ENCODE measurements around the gene LRP2. TPM values are rescaled to one million over a fixed set of nuclear protein-coding genes. Genes with fewer than 3 reads are reported as not detected.

LRP2 gene
- polyA plus RNA-seq, 2 of the 4 experiments (the other 2 are of a cell fraction): 0.04 TPM; not detected in 1

DNA sequence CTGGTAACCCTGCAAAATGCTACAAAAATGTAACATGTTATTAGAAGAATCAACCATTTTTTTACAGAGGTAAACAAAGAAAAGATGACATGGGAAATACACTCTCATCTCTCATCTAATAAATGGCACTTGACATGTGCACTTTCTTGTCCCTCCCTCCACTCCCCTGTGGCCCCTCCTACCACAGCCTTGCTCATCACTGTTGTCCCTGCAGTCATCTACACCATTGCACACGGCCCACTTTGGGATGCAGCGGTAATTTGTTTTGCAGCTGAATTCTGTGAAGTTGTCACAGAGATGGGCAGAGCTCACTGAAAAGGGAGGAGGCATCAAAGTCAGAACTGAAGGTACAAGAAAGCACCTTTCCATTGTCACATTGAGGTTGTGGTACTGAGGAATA lies 189.4 kb downstream of the LRP2 start:
- H3K4me3 ChIP-seq: no peak overlapping the region
- H3K27ac ChIP-seq: no peak overlapping the region
- WGBS (ENCODE audit: missing lambda C conversion rate): 28% methylated on average over 2 of the region's 2 CpGs
- H3K4me2 ChIP-seq: no peak overlapping the region
- TF ChIP-seq NPAS2 (CRISPR knock-in tag; IDR thresholded peaks at IDR 0.05; ENCODE audit: borderline replicate concordance): no peak
- TF ChIP-seq NR3C1 (IDR thresholded peaks at IDR 0.05): no peak
- TF ChIP-seq TP53 (CRISPR knock-in tag; IDR thresholded peaks at IDR 0.05): no peak
- TF ChIP-seq, protein P1, sequence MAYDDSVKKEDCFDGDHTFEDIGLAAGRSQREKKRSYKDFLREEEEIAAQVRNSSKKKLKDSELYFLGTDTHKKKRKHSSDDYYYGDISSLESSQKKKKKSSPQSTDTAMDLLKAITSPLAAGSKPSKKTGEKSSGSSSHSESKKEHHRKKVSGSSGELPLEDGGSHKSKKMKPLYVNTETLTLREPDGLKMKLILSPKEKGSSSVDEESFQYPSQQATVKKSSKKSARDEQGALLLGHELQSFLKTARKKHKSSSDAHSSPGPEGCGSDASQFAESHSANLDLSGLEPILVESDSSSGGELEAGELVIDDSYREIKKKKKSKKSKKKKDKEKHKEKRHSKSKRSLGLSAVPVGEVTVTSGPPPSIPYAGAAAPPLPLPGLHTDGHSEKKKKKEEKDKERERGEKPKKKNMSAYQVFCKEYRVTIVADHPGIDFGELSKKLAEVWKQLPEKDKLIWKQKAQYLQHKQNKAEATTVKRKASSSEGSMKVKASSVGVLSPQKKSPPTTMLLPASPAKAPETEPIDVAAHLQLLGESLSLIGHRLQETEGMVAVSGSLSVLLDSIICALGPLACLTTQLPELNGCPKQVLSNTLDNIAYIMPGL (CRISPR knock-in tag; IDR thresholded peaks at IDR 0.05; ENCODE audit: borderline replicate concordance): no peak
- no peak for TF ChIP-seq HOXB5 (CRISPR knock-in tag; IDR thresholded peaks at IDR 0.05)
- no peak for TF ChIP-seq HEYL (CRISPR knock-in tag; IDR thresholded peaks at IDR 0.05)
- TF ChIP-seq RCOR1 (IDR thresholded peaks at IDR 0.05; ENCODE audit: low read depth, low read length): no peak
- TF ChIP-seq, protein P2, sequence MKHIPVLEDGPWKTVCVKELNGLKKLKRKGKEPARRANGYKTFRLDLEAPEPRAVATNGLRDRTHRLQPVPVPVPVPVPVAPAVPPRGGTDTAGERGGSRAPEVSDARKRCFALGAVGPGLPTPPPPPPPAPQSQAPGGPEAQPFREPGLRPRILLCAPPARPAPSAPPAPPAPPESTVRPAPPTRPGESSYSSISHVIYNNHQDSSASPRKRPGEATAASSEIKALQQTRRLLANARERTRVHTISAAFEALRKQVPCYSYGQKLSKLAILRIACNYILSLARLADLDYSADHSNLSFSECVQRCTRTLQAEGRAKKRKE (CRISPR knock-in tag; IDR thresholded peaks at IDR 0.05; ENCODE audit: low read depth): no peak
- TF ChIP-seq MYC (IDR thresholded peaks at IDR 0.05; ENCODE audit: borderline replicate concordance, low read length): no peak
- no peak for TF ChIP-seq POLR2AphosphoS2 (conservative IDR thresholded peaks at IDR 0.05; ENCODE audit: low read length)
- TF ChIP-seq PHF8 (IDR thresholded peaks at IDR 0.05; ENCODE audit: borderline replicate concordance, low read depth): no peak
- no peak for TF ChIP-seq KDM1A (IDR thresholded peaks at IDR 0.05; ENCODE audit: low read depth)
- TF ChIP-seq, protein P3, sequence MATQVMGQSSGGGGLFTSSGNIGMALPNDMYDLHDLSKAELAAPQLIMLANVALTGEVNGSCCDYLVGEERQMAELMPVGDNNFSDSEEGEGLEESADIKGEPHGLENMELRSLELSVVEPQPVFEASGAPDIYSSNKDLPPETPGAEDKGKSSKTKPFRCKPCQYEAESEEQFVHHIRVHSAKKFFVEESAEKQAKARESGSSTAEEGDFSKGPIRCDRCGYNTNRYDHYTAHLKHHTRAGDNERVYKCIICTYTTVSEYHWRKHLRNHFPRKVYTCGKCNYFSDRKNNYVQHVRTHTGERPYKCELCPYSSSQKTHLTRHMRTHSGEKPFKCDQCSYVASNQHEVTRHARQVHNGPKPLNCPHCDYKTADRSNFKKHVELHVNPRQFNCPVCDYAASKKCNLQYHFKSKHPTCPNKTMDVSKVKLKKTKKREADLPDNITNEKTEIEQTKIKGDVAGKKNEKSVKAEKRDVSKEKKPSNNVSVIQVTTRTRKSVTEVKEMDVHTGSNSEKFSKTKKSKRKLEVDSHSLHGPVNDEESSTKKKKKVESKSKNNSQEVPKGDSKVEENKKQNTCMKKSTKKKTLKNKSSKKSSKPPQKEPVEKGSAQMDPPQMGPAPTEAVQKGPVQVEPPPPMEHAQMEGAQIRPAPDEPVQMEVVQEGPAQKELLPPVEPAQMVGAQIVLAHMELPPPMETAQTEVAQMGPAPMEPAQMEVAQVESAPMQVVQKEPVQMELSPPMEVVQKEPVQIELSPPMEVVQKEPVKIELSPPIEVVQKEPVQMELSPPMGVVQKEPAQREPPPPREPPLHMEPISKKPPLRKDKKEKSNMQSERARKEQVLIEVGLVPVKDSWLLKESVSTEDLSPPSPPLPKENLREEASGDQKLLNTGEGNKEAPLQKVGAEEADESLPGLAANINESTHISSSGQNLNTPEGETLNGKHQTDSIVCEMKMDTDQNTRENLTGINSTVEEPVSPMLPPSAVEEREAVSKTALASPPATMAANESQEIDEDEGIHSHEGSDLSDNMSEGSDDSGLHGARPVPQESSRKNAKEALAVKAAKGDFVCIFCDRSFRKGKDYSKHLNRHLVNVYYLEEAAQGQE (IDR thresholded peaks at IDR 0.05): no peak
- no peak for TF ChIP-seq JUN (IDR thresholded peaks at IDR 0.05)
- no peak for TF ChIP-seq ESRRA (IDR thresholded peaks at IDR 0.05; ENCODE audit: borderline replicate concordance, low read length)
- no peak for TF ChIP-seq CHD2 (IDR thresholded peaks at IDR 0.05; ENCODE audit: low read length, partially characterized antibody)
- TF ChIP-seq HOXA7 (CRISPR knock-in tag; IDR thresholded peaks at IDR 0.05): no peak
- TF ChIP-seq, protein P4, sequence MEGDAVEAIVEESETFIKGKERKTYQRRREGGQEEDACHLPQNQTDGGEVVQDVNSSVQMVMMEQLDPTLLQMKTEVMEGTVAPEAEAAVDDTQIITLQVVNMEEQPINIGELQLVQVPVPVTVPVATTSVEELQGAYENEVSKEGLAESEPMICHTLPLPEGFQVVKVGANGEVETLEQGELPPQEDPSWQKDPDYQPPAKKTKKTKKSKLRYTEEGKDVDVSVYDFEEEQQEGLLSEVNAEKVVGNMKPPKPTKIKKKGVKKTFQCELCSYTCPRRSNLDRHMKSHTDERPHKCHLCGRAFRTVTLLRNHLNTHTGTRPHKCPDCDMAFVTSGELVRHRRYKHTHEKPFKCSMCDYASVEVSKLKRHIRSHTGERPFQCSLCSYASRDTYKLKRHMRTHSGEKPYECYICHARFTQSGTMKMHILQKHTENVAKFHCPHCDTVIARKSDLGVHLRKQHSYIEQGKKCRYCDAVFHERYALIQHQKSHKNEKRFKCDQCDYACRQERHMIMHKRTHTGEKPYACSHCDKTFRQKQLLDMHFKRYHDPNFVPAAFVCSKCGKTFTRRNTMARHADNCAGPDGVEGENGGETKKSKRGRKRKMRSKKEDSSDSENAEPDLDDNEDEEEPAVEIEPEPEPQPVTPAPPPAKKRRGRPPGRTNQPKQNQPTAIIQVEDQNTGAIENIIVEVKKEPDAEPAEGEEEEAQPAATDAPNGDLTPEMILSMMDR (IDR thresholded peaks at IDR 0.05): no peak
- no peak for FAIRE-seq
- no peaks in the 10 kb centered on the region for H3K4me1 ChIP-seq
- no peak for ATAC-seq
- DNase-seq (ENCODE audit: low read depth in 1 of 2, low spot score in 1 of 2): no peak
- CTCF ChIA-PET: interaction anchor here (1.5 kb wide), 1 partner anchor 10 kb away, joined by 3 read pairs; no protein-coding TSS in a partner anchor
- POLR2A ChIA-PET: no interaction called here
- H3K9me3 ChIP-seq: no peaks in the 10 kb centered on the region

DNA sequence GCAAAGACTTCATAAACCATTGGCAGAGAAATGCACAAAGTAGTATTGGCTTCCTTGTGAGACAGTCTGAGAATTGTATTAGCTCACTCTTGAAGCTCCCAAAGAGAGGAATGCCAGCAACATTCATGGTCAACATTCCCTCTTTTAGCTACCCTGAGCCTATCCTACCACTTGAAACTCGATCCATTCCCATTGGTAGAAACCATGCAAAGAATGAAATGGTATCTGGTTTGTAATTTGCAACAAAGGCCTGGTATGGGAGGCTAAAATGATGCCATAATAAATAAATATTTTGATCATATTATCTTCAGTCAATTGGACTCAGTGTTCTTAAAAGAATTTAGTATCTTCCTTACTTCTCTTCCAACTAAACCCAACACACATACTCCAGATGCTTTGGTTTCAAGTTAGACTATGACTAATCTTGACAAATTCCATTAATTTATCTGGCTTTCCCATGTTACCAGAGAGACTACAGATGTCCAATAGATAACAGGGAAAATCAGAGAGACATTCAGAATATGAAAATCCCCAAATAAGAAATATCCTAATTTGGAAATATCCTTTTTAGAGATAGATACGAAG lies 190.1 kb downstream of the LRP2 start:
- CTCF ChIA-PET: no interaction called here
- Histone ChIP-seq H3K4me1 (no peaks in the 10 kb centered on the region), H3K9me3 (no peaks in the 10 kb centered on the region), H3K4me2 (no peak overlapping the region), H3K27ac (no peak overlapping the region), H3K4me3 (no peak overlapping the region)
- DNase-seq (ENCODE audit: low read depth in 1 of 2, low spot score in 1 of 2): no peak
- TF ChIP-seq NFE2L2 (conservative IDR thresholded peaks at IDR 0.05; ENCODE audit: low read length): no peak
- ATAC-seq: no peak
- no peak for FAIRE-seq
- POLR2A ChIA-PET: no interaction called here
- WGBS (ENCODE audit: missing lambda C conversion rate): 0% methylated on average over 2 of the region's 2 CpGs
